HepG2 (cell line): Measurements from ENCODE around the gene YIPF2. TPM values are rescaled to one million over a fixed set of nuclear protein-coding genes. Genes with fewer than 3 reads are reported as not detected.

Source experiments
- AFF4 ChIP-seq: sonication (generic); formaldehyde crosslinking; IDR thresholded peaks from 2 replicates; pipeline ENCODE4 v1.4.0; 2020; ENCODE audit warnings: missing genetic modification reagents
- ATF3 ChIP-seq: sonication (generic); formaldehyde crosslinking; IDR thresholded peaks from 2 replicates; pipeline ENCODE4 v1.4.0; 2020; ENCODE audit warnings: missing genetic modification reagents
- BHLHE40 ChIP-seq: IDR thresholded peaks from 2 replicates; pipeline ENCODE4 v1.6.1; 2011; ENCODE audit warnings: low read length, improper control_type of control experiment
- GPN1 ChIP-seq: sonication (generic); formaldehyde crosslinking; IDR thresholded peaks from 2 replicates; pipeline ENCODE4 v1.5.1; 2020; ENCODE audit warnings: missing genetic modification reagents, borderline replicate concordance
- MEF2D ChIP-seq: sonication (generic); formaldehyde crosslinking; IDR thresholded peaks from 2 replicates; pipeline ENCODE4 v1.5.1; 2020; ENCODE audit warnings: mild to moderate bottlenecking, missing genetic modification reagents
- MNT ChIP-seq: fragments of 450-650 bp; IDR thresholded peaks from 2 replicates; pipeline ENCODE4 v1.6.1; 2016
- NRL ChIP-seq: sonication (generic); formaldehyde crosslinking; IDR thresholded peaks from 2 replicates; pipeline ENCODE4 v1.5.0; 2020; ENCODE audit warnings: missing genetic modification reagents, mild to moderate bottlenecking, moderate library complexity, borderline replicate concordance
- PATZ1 ChIP-seq: sonication (generic); formaldehyde crosslinking; IDR thresholded peaks from 2 replicates; pipeline ENCODE4 v1.4.0; 2020; ENCODE audit warnings: missing genetic modification reagents
- SNAPC2 ChIP-seq: sonication (generic); formaldehyde crosslinking; IDR thresholded peaks from 2 replicates; pipeline ENCODE4 v1.8.1; 2022; ENCODE audit warnings: mild to moderate bottlenecking, missing genetic modification reagents
- TIGD3 ChIP-seq: sonication (generic); formaldehyde crosslinking; IDR thresholded peaks from 2 replicates; pipeline ENCODE4 v1.5.1; 2020; ENCODE audit warnings: mild to moderate bottlenecking, missing genetic modification reagents, borderline replicate concordance
- ZC3H4 ChIP-seq: sonication (generic); formaldehyde crosslinking; IDR thresholded peaks from 2 replicates; pipeline ENCODE4 v1.4.0; 2020; ENCODE audit warnings: missing genetic modification reagents, borderline replicate concordance
- ZFP36 ChIP-seq: fragments of 150-350 bp; IDR thresholded peaks from 2 replicates; pipeline ENCODE4 v1.6.1; 2018; ENCODE audit warnings: borderline replicate concordance, low read length, low read depth; ENCODE audit not compliant: partially characterized antibody
- ZIK1 ChIP-seq: sonication (generic); formaldehyde crosslinking; IDR thresholded peaks from 2 replicates; pipeline ENCODE4 v1.5.0; 2020; ENCODE audit warnings: mild to moderate bottlenecking, low read depth, missing genetic modification reagents, borderline replicate concordance
- ZNF296 ChIP-seq: sonication (generic); formaldehyde crosslinking; conservative IDR thresholded peaks from 2 replicates; pipeline ENCODE4 v1.5.0; 2020; ENCODE audit warnings: mild to moderate bottlenecking, missing genetic modification reagents
- ZNF350 ChIP-seq: sonication (generic); formaldehyde crosslinking; IDR thresholded peaks from 2 replicates; pipeline ENCODE4 v1.4.0; 2020; ENCODE audit warnings: mild to moderate bottlenecking, low read depth, missing genetic modification reagents, borderline replicate concordance
- ZNF772 ChIP-seq: sonication (generic); formaldehyde crosslinking; IDR thresholded peaks from 2 replicates; pipeline ENCODE4 v1.5.0; 2020; ENCODE audit warnings: mild to moderate bottlenecking, missing genetic modification reagents
- ZSCAN12 ChIP-seq: sonication (generic); formaldehyde crosslinking; IDR thresholded peaks from 2 replicates; pipeline ENCODE4 v1.9.0; 2021; ENCODE audit warnings: mild to moderate bottlenecking, missing genetic modification reagents
- polyA plus RNA-seq, 8 experiments: library from polyadenylated mRNA; depleted of rRNA in 3 of 8; stranded (reverse) in 7 of 8; unstranded in 1 of 8; fragments of >200 nt; fragmentation: Illumina TruSeq in 4 of 8; extraction: Trizol in 4 of 8; gene quantifications; 2 replicates each; pipeline versions ENCODE4 v1.2.1 to v1.2.3, GENCODE V29; 2011 to 2016; ENCODE audit warnings: low read depth in 4 of 8, missing spikeins in 1 of 8, mixed read lengths in 1 of 8; ENCODE audit not compliant: insufficient read depth in 1 of 8
- total RNA-seq, 5 experiments: library from RNA; depleted of rRNA; stranded (reverse); fragments of >200 nt; fragmentation: Illumina TruSeq; extraction: Trizol; gene quantifications; 2 replicates each; pipeline ENCODE4 v1.2.3, GENCODE V29; 2016; ENCODE audit warnings: low read depth in 1 of 5
- TF ChIP-seq, protein P1 (sequence below): sonication (generic); formaldehyde crosslinking; IDR thresholded peaks from 2 replicates; pipeline ENCODE4 v1.8.1; 2023; ENCODE audit warnings: mild to moderate bottlenecking, missing genetic modification reagents, borderline replicate concordance

YIPF2 gene
- total and polyA plus RNA-seq, 2 of the 13 experiments (the other 11 are each of a cell fraction or from before 2014, with no cell fraction given) = 37.3 to 53.2 TPM

DNA sequence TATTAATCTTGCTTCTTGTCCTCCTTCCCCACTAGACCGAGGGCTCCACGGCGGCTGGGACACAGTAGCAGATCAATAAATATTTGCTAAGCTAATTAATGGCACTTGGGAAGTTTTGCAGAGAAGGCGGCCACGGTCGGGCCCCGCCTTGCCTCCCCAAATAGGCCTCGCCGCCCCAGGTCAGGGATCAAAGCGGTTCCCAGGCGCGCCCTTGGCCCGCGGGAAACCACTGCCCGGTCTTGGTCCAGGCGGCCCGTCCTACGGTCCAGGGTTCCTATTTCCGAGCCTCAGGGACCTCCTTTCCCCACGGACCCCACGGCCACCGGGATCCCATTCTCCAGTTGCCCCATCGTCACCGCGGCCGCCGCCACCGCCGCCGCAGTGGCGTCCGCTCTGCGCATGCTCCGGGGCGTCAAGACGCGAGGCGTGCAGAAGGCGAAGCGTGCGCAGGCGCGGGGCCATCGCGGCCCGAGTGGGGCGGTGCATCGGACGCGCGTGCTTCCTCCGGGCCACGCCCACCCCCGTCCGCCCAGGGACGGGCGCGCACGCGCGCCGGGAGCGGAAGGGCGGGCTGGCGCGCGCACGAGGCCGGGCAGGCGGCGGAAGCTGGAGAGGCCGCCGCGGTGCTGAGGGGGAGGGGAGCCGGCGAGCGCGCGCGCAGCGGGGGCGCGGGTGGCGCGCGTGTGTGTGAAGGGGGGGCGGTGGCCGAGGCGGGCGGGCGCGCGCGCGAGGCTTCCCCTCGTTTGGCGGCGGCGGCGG lies 32.1 kb upstream of the YIPF2 start, which contains the start of gene SMARCA4 (continued):
- TF ChIP-seq PATZ1 (CRISPR knock-in tag) = 0 out of 2 replicates have a peak, but pooled peaks have one; percentile 17
- no peak for TF ChIP-seq ZC3H4 (CRISPR knock-in tag)
- TF ChIP-seq BHLHE40 = no peak; the same call in 1 of the 2 replicates
- TF ChIP-seq ATF3 = peak; percentile 8; the same call in 1 of the 2 replicates
- 0 out of 2 replicates have a peak, but pooled peaks have one; percentile 19 for TF ChIP-seq ZSCAN12 (CRISPR knock-in tag)
- no peak for TF ChIP-seq TIGD3 (CRISPR knock-in tag)
- peak; percentile 48; the same call in 1 of the 2 replicates for TF ChIP-seq AFF4 (CRISPR knock-in tag)
- TF ChIP-seq GPN1 (CRISPR knock-in tag) = no peak; the same call in 1 of the 2 replicates
- TF ChIP-seq NRL (CRISPR knock-in tag) = peak; percentile 74
- TF ChIP-seq ZFP36 = no peak
- no peak for TF ChIP-seq MEF2D (CRISPR knock-in tag)
- TF ChIP-seq SNAPC2 (CRISPR knock-in tag) = peak; percentile 83
- peak; percentile 94; the same call in 1 of the 2 replicates for TF ChIP-seq ZNF772 (CRISPR knock-in tag)
- peak; percentile 80 for TF ChIP-seq ZNF350 (CRISPR knock-in tag)
- no peak for TF ChIP-seq MNT
- 0 out of 2 replicates have a peak, but pooled peaks have one; percentile 36 for TF ChIP-seq ZNF296 (CRISPR knock-in tag)
- TF ChIP-seq ZIK1 (CRISPR knock-in tag) = peak; percentile 89
- TF ChIP-seq, protein P1, sequence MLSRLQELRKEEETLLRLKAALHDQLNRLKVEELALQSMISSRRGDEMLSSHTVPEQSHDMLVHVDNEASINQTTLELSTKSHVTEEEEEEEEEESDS (CRISPR knock-in tag) = no peak
